K562 (cell line): ENCODE measurements around the gene SLC27A6.

Experiments
- BHLHE40 ChIP-seq: IDR thresholded peaks from 2 replicates; pipeline ENCODE4 v1.6.1; 2011; ENCODE audit warnings: low read length, improper control_type of control experiment
- CTCF ChIP-seq, 3 experiments: IDR thresholded peaks in 2 of 3; conservative IDR thresholded peaks in 1 of 3; 2 replicates each; pipeline ENCODE4 v1.5.1; 2011 to 2012; ENCODE audit warnings: low read length in 3 of 3, mild to moderate bottlenecking in 3 of 3, control low read depth in 2 of 3, improper control_type of control experiment in 1 of 3, inconsistent platforms in 1 of 3, low read depth in 1 of 3, mixed read lengths in 1 of 3, moderate library complexity in 1 of 3; ENCODE audit not compliant: insufficient read depth in 2 of 3
- DIDO1 ChIP-seq: fragments of 450-650 bp; IDR thresholded peaks from 2 replicates; pipeline ENCODE4 v1.6.1; 2016; ENCODE audit warnings: low read depth, missing biosample characterization, missing genetic modification characterization
- EP300 ChIP-seq: IDR thresholded peaks from 2 replicates; pipeline ENCODE4 v1.6.1; 2012; ENCODE audit warnings: low read length, improper control_type of control experiment
- FOXJ2 ChIP-seq: fragments of 200-800 bp; sonication (Bioruptor generic); IDR thresholded peaks from 2 replicates; pipeline ENCODE4 v1.6.1; 2016; ENCODE audit warnings: missing genetic modification characterization, missing compliant biosample characterization
- HNRNPL ChIP-seq: fragments of 200-400 bp; formaldehyde crosslinking; IDR thresholded peaks from 2 replicates; pipeline ENCODE4 v1.6.1; 2017; ENCODE audit warnings: low read depth, mild to moderate bottlenecking, low read length
- IRF9 ChIP-seq: fragments of 450-650 bp; IDR thresholded peaks from 2 replicates; pipeline ENCODE4 v1.6.1; 2016; ENCODE audit warnings: missing biosample characterization, missing genetic modification characterization
- MAZ ChIP-seq, 2 experiments: fragments of 450-650 bp in 1 of 2; sonication (generic) in 1 of 2; formaldehyde crosslinking; IDR thresholded peaks in 1 of 2; conservative IDR thresholded peaks in 1 of 2; 2 replicates each; pipeline versions ENCODE4 v1.4.0 to v1.5.0; 2020; ENCODE audit warnings: mild to moderate bottlenecking in 1 of 2, missing genetic modification reagents in 1 of 2
- NFE2 ChIP-seq: IDR thresholded peaks from 2 replicates; pipeline ENCODE4 v1.6.1; 2014; ENCODE audit warnings: antibody characterized with exemption, low read depth
- POLR2A ChIP-seq: fragments of 450-650 bp; conservative IDR thresholded peaks from 2 replicates; pipeline ENCODE4 v1.6.1; 2016
- POLR2AphosphoS5 ChIP-seq: IDR thresholded peaks from 2 replicates; pipeline ENCODE4 v1.6.1; 2011; ENCODE audit warnings: mild to moderate bottlenecking, low read depth, low read length, moderate library complexity; ENCODE audit not compliant: control insufficient read depth, insufficient read depth
- TRIM24 ChIP-seq, 2 experiments: fragments of 450-650 bp; IDR thresholded peaks; 2 replicates each; pipeline ENCODE4 v1.6.1; 2016
- ZNF384 ChIP-seq: IDR thresholded peaks from 2 replicates; pipeline ENCODE4 v1.6.1; 2012; ENCODE audit warnings: low read depth, low read length, improper control_type of control experiment
- ZNF589 ChIP-seq: fragments of 200-800 bp; sonication (Bioruptor generic); IDR thresholded peaks from 2 replicates; pipeline ENCODE4 v1.6.1; 2016; ENCODE audit warnings: low read depth, missing genetic modification characterization, missing compliant biosample characterization

- TF ChIP-seq CTCF (IDR thresholded peaks at IDR 0.05 in 2 of 3, conservative IDR thresholded peaks at IDR 0.05 in 1 of 3; ENCODE audit: insufficient read depth in 2 of 3, low read depth in 1 of 3, low read length in 3 of 3) (no peak), EP300 (no peak), ZNF589 (CRISPR knock-in tag) (no peak), POLR2A (no peak), MAZ (CRISPR knock-in tag; conservative IDR thresholded peaks at IDR 0.05 in 1 of 2, IDR thresholded peaks at IDR 0.05 in 1 of 2) (no peak), TRIM24 (IDR thresholded peaks at IDR 0.05) (no peak), NFE2 (no peak), DIDO1 (no peak), BHLHE40 (no peak), HNRNPL (no peak), ZNF384 (no peak), IRF9 (tag) (no peak), POLR2AphosphoS5 (no peak), FOXJ2 (no peak)
These were observed 83.2 kb downstream of the SLC27A6 start for GRCh38 chr5:129048509-129048908.
